GM12878 (cell line): ENCODE results near the gene ATRN. TPM values are rescaled to one million over a fixed set of nuclear protein-coding genes. Genes with fewer than 3 reads are reported as not detected.

ENCODE experiments used
- ATAC-seq: fragments of 200-7000 bp; cut with Tn5 transposase; 3 replicates; pipeline ENCODE4 v1.9.1; 2020; ENCODE audit warnings: mild to moderate bottlenecking, moderate library complexity
- BruUV-seq: library from RNA; stranded (reverse); fragments of 400-500 nt; replicated peaks from 2 replicates; lab custom pipeline; 2021; lab: Mats Ljungman, UMichigan
- CTCF ChIA-PET: fragments of 300-600 bp; sonication (Branson Sonifier 250); formaldehyde crosslinking; extraction: SDS; loops from one replicate; lab custom pipeline; 2021; ENCODE audit warnings: inconsistent platforms; lab: Yijun Ruan, JAX
- POLR2A ChIA-PET: fragments of 350-600 bp; formaldehyde crosslinking; extraction: SDS; loops from one replicate; lab custom pipeline; 2021; ENCODE audit warnings: inconsistent platforms; lab: Charles Lee
- RAD21 ChIA-PET: fragments of 300-600 bp; sonication (Branson Sonifier 250); formaldehyde crosslinking; loops from one replicate; lab custom pipeline; 2023; ENCODE audit warnings: antibody characterized with exemption; ENCODE audit not compliant: unreplicated experiment; lab: Charles Lee
- SMC1A ChIA-PET: fragments of 300-600 bp; sonication (Branson Sonifier 250); formaldehyde crosslinking; loops from one replicate; lab custom pipeline; 2023; ENCODE audit not compliant: unreplicated experiment, uncharacterized antibody; lab: Charles Lee
- DNase-seq: peaks from one replicate; pipeline ENCODE4 v3.0.0-alpha.2; 2011; ENCODE audit warnings: low read depth, low spot score
- FAIRE-seq: peaks from 3 replicates; lab custom pipeline; 2011; peaks lifted over from hg19 to GRCh38; lab: Jason Lieb, UNC
- H2AFZ ChIP-seq: 2 replicates; pipeline ENCODE4 v1.6.0; 2011; ENCODE audit warnings: low read depth, low read length, control low read depth; ENCODE audit not compliant: control insufficient read depth
- H3K27ac ChIP-seq: 2 replicates; pipeline ENCODE4 v1.5.1; 2011; ENCODE audit warnings: control low read depth; ENCODE audit not compliant: control insufficient read depth, insufficient read depth
- H3K27me3 ChIP-seq, 2 experiments: replicated peaks in 1 of 2; 2 replicates each; pipeline versions ENCODE4 v1.6.0 to v1.6.1; 2011; ENCODE audit warnings: low read length in 1 of 2; ENCODE audit not compliant: control insufficient read depth in 2 of 2, insufficient read depth in 2 of 2
- H3K36me3 ChIP-seq, 2 experiments: 2 replicates each; pipeline ENCODE4 v1.5.1; 2011; ENCODE audit warnings: low read length in 1 of 2; ENCODE audit not compliant: control insufficient read depth in 2 of 2, insufficient read depth in 2 of 2
- H3K4me1 ChIP-seq: 2 replicates; pipeline ENCODE4 v1.6.1; 2011; ENCODE audit warnings: mild to moderate bottlenecking, low read length, moderate library complexity, mixed read lengths; ENCODE audit not compliant: control insufficient read depth, insufficient read depth
- H3K4me2 ChIP-seq: 2 replicates; pipeline ENCODE4 v1.6.0; 2011; ENCODE audit warnings: control low read depth; ENCODE audit not compliant: control insufficient read depth, insufficient read depth
- H3K4me3 ChIP-seq: fragments of 200-600 bp; sonication (generic); 2 replicates; pipeline ENCODE4 v1.5.1; 2016
- H3K79me2 ChIP-seq: 2 replicates; pipeline ENCODE4 v1.6.0; 2011; ENCODE audit warnings: low read length; ENCODE audit not compliant: control insufficient read depth, insufficient read depth
- H3K9ac ChIP-seq: 2 replicates; pipeline ENCODE4 v1.8.0; 2011; ENCODE audit warnings: low read length, control low read depth, mixed read lengths; ENCODE audit not compliant: control insufficient read depth, insufficient read depth
- H3K9me3 ChIP-seq: replicated peaks from 3 replicates; pipeline ENCODE4 v1.5.1; 2011; ENCODE audit warnings: mild to moderate bottlenecking, low read length; ENCODE audit not compliant: control insufficient read depth, insufficient read depth
- H4K20me1 ChIP-seq: 2 replicates; pipeline ENCODE4 v1.6.0; 2011; ENCODE audit not compliant: control insufficient read depth, insufficient read depth
- BHLHE40 ChIP-seq, 2 experiments: fragments of 450-650 bp in 1 of 2; IDR thresholded peaks; 2 replicates each; pipeline ENCODE4 v1.6.1; 2011 to 2017; ENCODE audit warnings: low read depth in 2 of 2, borderline replicate concordance in 1 of 2, improper control_type of control experiment in 1 of 2, low read length in 1 of 2, mild to moderate bottlenecking in 1 of 2
- EP300 ChIP-seq, 2 experiments: fragments of 150-350 bp in 1 of 2; IDR thresholded peaks; 2 replicates each; pipeline ENCODE4 v1.6.1; 2011 to 2012; ENCODE audit warnings: low read depth in 2 of 2, low read length in 2 of 2, borderline replicate concordance in 1 of 2, improper control_type of control experiment in 1 of 2, inconsistent platforms in 1 of 2; ENCODE audit not compliant: control insufficient read depth in 1 of 2
- IKZF2 ChIP-seq, 2 experiments: fragments of 450-650 bp; IDR thresholded peaks; 2 replicates each; pipeline ENCODE4 v1.6.1; 2017; ENCODE audit warnings: mild to moderate bottlenecking in 2 of 2, moderate library complexity in 2 of 2
- MEF2B ChIP-seq: fragments of 450-650 bp; IDR thresholded peaks from 2 replicates; pipeline ENCODE4 v1.6.1; 2018; ENCODE audit warnings: mild to moderate bottlenecking, moderate library complexity; ENCODE audit not compliant: partially characterized antibody, poor library complexity, severe bottlenecking
- PBX3 ChIP-seq: IDR thresholded peaks from 2 replicates; pipeline ENCODE4 v1.6.1; 2011; ENCODE audit warnings: mild to moderate bottlenecking, low read depth, low read length, moderate library complexity; ENCODE audit not compliant: insufficient replicate concordance
- RAD51 ChIP-seq: fragments of 450-650 bp; IDR thresholded peaks from 2 replicates; pipeline ENCODE4 v1.6.1; 2016; ENCODE audit warnings: moderate library complexity, mild to moderate bottlenecking, inconsistent platforms
- SPI1 ChIP-seq: IDR thresholded peaks from 2 replicates; pipeline ENCODE4 v1.6.1; 2011; ENCODE audit warnings: low read depth, mild to moderate bottlenecking, low read length, moderate library complexity, borderline replicate concordance; ENCODE audit not compliant: insufficient read depth
- TARDBP ChIP-seq: IDR thresholded peaks from 2 replicates; pipeline ENCODE4 v1.6.1; 2016; ENCODE audit warnings: borderline replicate concordance
- TCF12 ChIP-seq: IDR thresholded peaks from 2 replicates; pipeline ENCODE4 v1.6.1; 2011; ENCODE audit warnings: low read depth, mild to moderate bottlenecking, low read length
- TCF3 ChIP-seq: IDR thresholded peaks from 2 replicates; pipeline ENCODE4 v1.6.1; 2012; ENCODE audit warnings: low read depth, mild to moderate bottlenecking, low read length, borderline replicate concordance; ENCODE audit not compliant: insufficient read depth
- TCF7 ChIP-seq: IDR thresholded peaks from 2 replicates; pipeline ENCODE4 v1.6.1; 2014; ENCODE audit warnings: antibody characterized with exemption, borderline replicate concordance
- WGBS: methylation state at CpG from one replicate; pipeline ENCODE4 v1.1.6; 2016; ENCODE audit warnings: low lambda C conversion rate; ENCODE audit not compliant: insufficient replicate concordance, insufficient coverage; ENCODE audit errors: missing lambda C conversion rate; 5-methylcytosine and 5-hydroxymethylcytosine counted together
- in situ Hi-C: fragments of 300-500 bp; cut with MboI; formaldehyde crosslinking; loops from 9 replicates; pipeline ENCODE4 v1.14.3; 2018; ENCODE audit warnings: mixed read lengths
- intact Hi-C: fragments of 100-400 bp; cut with micrococcal nuclease; formaldehyde crosslinking; loops from one replicate; pipeline ENCODE4 v1.14.2; 2022; ENCODE audit not compliant: unreplicated experiment
- polyA plus RNA-seq, 11 experiments: library from polyadenylated mRNA; depleted of rRNA in 4 of 11; unstranded in 6 of 11; stranded (reverse) in 5 of 11; fragments of >200 nt; fragmentation: Nextera tagmentation in 4 of 11; fragmentation: Illumina TruSeq in 1 of 11; extraction: Ambion mirVana in 4 of 11; extraction: Trizol in 1 of 11; gene quantifications; 1 replicate in 1 of 11; 2 replicates in 10 of 11; pipeline versions ENCODE4 v1.2.1 to v1.2.3, GENCODE V29; 2011 to 2016; ENCODE audit warnings: inconsistent platforms in 2 of 11, missing spikeins in 2 of 11, low read depth in 1 of 11
- total RNA-seq, 4 experiments: library from RNA; depleted of rRNA in 3 of 4; stranded (reverse); fragments of >200 nt in 3 of 4; fragmentation: Illumina TruSeq in 1 of 4; extraction: Trizol in 1 of 4; gene quantifications; 2 replicates each; pipeline versions ENCODE4 v1.2.1 to v1.2.3, GENCODE V29; 2013 to 2021
- TF ChIP-seq, protein P1 (sequence below): fragments of 450-650 bp; IDR thresholded peaks from 2 replicates; pipeline ENCODE4 v1.6.1; 2016; ENCODE audit warnings: mild to moderate bottlenecking
- TF ChIP-seq, protein P2 (sequence below): fragments of 450-650 bp; conservative IDR thresholded peaks from 2 replicates; pipeline ENCODE4 v1.6.1; 2017; ENCODE audit warnings: mild to moderate bottlenecking, moderate library complexity

The ATRN gene
- total and polyA plus RNA-seq, 10 of the 15 experiments (the other 5 are each of a cell fraction or from before 2014, with no cell fraction given) = 0.71 to 11.6 (median 6.9) TPM

DNA sequence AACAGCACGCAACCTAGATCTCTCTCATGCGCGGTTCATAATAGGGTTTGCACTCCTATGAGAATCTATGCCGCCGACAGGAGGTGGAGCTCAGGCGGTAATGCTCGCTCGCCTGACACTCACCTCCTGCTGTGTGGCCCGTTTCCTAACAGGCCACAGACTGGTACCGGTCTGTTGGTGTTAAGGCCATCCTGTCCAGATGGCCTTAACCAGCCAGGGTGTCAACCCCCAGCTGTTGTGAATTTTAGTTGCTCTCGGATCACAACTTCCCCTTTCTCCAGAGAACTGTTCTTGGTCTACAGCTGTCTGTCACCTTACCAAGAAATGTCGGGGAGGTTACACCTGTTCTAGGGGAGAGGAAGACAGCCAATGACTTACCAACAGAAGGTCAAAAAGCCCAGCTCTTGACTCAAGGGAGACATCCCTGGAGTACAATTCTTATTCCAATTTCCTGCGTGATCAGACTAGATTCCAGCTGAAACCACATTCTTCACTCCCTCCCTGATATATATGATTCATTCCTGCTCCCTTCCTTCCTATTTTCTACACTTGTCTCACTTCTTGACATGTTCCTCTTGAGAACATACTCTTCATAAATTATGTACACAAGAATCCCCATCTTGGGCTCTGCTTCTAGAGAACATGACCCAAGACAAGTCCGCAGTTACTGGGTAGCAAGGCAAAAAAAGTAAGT lies 40.3 kb upstream of the ATRN start:
- RAD21 ChIA-PET = interaction anchor here (1.2 kb wide), 1 partner anchor 10 kb away, joined by 3 read pairs; no protein-coding TSS in a partner anchor
- peak overlapping the region; percentile 33 for H2AFZ ChIP-seq
- DNase-seq = peak; percentile 33
- H3K9me3 ChIP-seq = no peaks in the 10 kb centered on the region
- 15% methylated on average over 14 of the region's 14 CpGs for WGBS
- peak; percentile 90 for FAIRE-seq
- H3K27ac ChIP-seq = no peak overlapping the region
- H3K4me2 ChIP-seq = peak overlapping the region; percentile 54; the same call in 1 of the 2 replicates
- no TSS peak for BruUV-seq
- ATAC-seq = peak; percentile 87
- TF ChIP-seq MEF2B (no peak), PBX3 (peak; percentile 26), TARDBP (no peak), TCF3 (peak; percentile 51; the same call in 1 of the 2 replicates), TCF7 (no peak), BHLHE40 (IDR thresholded peaks at IDR 0.05; ENCODE audit: borderline replicate concordance in 1 of 2, low read depth in 2 of 2, low read length in 1 of 2) (0 out of 4 replicates have a peak, but pooled peaks of 1 of the 2 experiments have one; percentile 8), SPI1 (peak; percentile 28; the same call in 1 of the 2 replicates), IKZF2 (IDR thresholded peaks at IDR 0.05) (peak; percentile 30 to 32; a peak in 1 of 4 replicates), RAD51 (no peak), TCF12 (peak; percentile 88), EP300 (IDR thresholded peaks at IDR 0.05; ENCODE audit: borderline replicate concordance in 1 of 2, control insufficient read depth in 1 of 2, low read depth in 2 of 2, low read length in 2 of 2) (0 out of 4 replicates have a peak, but pooled peaks of 1 of the 2 experiments have one; percentile 29)
- TF ChIP-seq, protein P1, sequence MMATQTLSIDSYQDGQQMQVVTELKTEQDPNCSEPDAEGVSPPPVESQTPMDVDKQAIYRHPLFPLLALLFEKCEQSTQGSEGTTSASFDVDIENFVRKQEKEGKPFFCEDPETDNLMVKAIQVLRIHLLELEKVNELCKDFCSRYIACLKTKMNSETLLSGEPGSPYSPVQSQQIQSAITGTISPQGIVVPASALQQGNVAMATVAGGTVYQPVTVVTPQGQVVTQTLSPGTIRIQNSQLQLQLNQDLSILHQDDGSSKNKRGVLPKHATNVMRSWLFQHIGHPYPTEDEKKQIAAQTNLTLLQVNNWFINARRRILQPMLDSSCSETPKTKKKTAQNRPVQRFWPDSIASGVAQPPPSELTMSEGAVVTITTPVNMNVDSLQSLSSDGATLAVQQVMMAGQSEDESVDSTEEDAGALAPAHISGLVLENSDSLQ = peak; percentile 84
- TF ChIP-seq, protein P2, sequence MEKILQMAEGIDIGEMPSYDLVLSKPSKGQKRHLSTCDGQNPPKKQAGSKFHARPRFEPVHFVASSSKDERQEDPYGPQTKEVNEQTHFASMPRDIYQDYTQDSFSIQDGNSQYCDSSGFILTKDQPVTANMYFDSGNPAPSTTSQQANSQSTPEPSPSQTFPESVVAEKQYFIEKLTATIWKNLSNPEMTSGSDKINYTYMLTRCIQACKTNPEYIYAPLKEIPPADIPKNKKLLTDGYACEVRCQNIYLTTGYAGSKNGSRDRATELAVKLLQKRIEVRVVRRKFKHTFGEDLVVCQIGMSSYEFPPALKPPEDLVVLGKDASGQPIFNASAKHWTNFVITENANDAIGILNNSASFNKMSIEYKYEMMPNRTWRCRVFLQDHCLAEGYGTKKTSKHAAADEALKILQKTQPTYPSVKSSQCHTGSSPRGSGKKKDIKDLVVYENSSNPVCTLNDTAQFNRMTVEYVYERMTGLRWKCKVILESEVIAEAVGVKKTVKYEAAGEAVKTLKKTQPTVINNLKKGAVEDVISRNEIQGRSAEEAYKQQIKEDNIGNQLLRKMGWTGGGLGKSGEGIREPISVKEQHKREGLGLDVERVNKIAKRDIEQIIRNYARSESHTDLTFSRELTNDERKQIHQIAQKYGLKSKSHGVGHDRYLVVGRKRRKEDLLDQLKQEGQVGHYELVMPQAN = no peak
- peaks cover 7% of the 10 kb centered on the region for H3K4me1 ChIP-seq
- no peaks in the 10 kb centered on the region for H3K79me2 ChIP-seq
- SMC1A ChIA-PET = interaction anchor here (1.5 kb wide), 1 partner anchor 10 kb away, joined by 7 read pairs; no protein-coding TSS in a partner anchor
- POLR2A ChIA-PET = no interaction called here
- no peak overlapping the region for H3K4me3 ChIP-seq
- H3K27me3 ChIP-seq = no peaks in the 10 kb centered on the region
- H4K20me1 ChIP-seq = no peaks in the 10 kb centered on the region
- in situ Hi-C loops = no loop called here
- CTCF ChIA-PET = no interaction called here
- intact Hi-C loops = no loop called here
- no peak overlapping the region for H3K9ac ChIP-seq
- H3K36me3 ChIP-seq = no peaks in the 10 kb centered on the region
